Skeletal muscle satellite cell (primary cell): ENCODE results near the gene KCTD17.

Source experiments
- H3K27me3 ChIP-seq: 2 replicates; pipeline ENCODE4 v1.7.0; 2013; ENCODE audit warnings: low read length; ENCODE audit not compliant: control insufficient read depth, insufficient read depth
- H3K36me3 ChIP-seq: 2 replicates; pipeline ENCODE4 v1.7.0; 2013; ENCODE audit warnings: mild to moderate bottlenecking, control low read depth, low read length; ENCODE audit not compliant: insufficient read depth
- H3K4me1 ChIP-seq: 2 replicates; pipeline ENCODE4 v1.7.0; 2013; ENCODE audit warnings: low read length; ENCODE audit not compliant: control insufficient read depth, insufficient read depth
- H3K4me2 ChIP-seq: 2 replicates; pipeline ENCODE4 v1.7.0; 2013; ENCODE audit warnings: mild to moderate bottlenecking, low read length
- H3K4me3 ChIP-seq: 2 replicates; pipeline ENCODE4 v1.7.0; 2013; ENCODE audit warnings: low read length
- H3K9ac ChIP-seq: 2 replicates; pipeline ENCODE4 v1.7.0; 2013; ENCODE audit warnings: mild to moderate bottlenecking, low read depth, low read length, moderate library complexity
- H3K9me3 ChIP-seq: replicated peaks from 2 replicates; pipeline ENCODE4 v1.7.0; 2013; ENCODE audit warnings: mild to moderate bottlenecking, control low read depth, low read length

Gene KCTD17

DNA sequence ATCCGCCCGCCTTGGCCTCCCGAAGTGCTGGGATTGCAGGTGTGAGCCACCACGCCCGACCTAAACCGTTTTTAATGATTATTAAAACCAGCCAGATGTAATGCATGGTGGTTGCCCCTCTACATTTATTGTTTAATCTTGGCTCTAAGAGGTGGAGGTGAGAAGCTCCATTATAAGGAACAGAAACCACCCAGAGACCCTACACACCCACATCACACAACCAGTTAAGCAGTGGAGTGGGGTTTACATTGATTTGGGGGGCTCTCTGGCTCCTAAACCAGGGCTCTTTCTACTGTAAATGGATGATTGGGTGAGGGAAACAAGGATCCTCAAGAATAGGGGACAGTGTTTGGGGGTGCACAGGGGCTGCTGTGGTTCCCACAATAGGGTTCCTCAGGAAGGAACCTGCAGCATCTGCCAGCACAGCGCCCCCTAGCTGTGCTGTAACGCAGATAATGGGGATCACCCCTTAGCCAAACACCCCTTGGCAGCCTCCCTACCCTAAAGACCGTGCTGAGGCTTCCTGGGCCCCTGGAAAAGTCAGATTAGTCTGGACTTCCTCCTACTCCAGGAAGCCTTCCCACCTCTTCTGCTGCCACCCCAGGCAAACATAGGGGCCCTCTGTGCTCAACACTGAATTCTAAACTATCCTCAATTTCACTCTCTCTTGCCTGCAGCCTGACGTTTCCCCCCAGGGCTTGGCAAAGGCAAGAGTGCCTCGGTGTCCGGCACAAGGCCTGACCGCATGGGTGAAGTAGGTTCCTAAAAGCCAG lies 29.6 kb upstream of the KCTD17 start:
- Histone ChIP-seq H3K4me2 (no peak overlapping the region), H3K27me3 (no peaks in the 10 kb centered on the region), H3K4me3 (no peak overlapping the region), H3K9ac (no peak overlapping the region), H3K4me1 (peaks cover 14% of the 10 kb centered on the region), H3K36me3 (peaks cover 26% of the 10 kb centered on the region), H3K9me3 (no peaks in the 10 kb centered on the region)

DNA sequence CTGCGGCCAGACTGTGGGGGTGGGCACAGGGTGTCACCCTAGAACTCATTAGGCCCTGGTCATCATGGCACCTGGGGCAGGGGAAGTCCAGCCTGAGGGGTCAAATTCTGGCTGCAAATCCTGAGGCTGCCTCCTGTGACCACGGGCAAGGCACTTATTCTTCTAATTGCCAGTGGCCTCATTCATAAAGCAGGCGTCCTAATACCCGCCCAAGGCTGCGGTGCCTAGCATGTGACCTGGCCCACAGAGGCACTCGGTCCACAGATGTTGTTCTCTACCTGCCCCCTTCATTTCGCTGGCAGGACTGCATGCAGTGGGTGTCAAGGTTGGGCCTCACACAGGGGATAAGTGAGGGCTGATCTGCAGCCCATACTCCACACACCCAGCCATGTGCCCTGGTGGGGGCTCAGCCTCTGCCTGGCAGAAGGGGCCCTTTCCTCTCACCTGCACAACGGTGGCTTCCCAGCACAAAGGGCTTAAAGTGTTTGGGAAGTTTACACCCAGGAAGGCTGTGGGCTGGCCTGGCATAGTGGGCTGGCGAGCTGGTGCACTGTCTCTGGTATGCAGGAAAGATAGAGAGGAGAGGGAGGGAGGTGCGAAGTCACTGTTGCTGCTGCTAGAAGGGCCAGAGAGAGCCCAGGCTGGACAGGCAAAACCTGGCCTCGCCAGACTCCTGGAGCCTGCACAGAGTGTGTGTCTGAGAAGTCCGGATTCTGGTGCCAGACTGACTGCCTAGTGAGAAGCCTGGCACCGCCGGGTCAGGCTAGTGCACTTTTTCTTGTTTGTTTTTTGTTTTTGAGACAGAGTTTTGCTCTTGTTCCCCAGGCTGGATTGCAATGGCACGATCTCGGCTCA lies 28.8 kb upstream of the KCTD17 start:
- no peaks in the 10 kb centered on the region for H3K27me3 ChIP-seq
- H3K36me3 ChIP-seq: peaks cover 28% of the 10 kb centered on the region
- H3K4me2 ChIP-seq: no peak overlapping the region
- peaks cover 10% of the 10 kb centered on the region for H3K4me1 ChIP-seq
- H3K9me3 ChIP-seq: no peaks in the 10 kb centered on the region
- no peak overlapping the region for H3K4me3 ChIP-seq
- no peak overlapping the region for H3K9ac ChIP-seq

DNA sequence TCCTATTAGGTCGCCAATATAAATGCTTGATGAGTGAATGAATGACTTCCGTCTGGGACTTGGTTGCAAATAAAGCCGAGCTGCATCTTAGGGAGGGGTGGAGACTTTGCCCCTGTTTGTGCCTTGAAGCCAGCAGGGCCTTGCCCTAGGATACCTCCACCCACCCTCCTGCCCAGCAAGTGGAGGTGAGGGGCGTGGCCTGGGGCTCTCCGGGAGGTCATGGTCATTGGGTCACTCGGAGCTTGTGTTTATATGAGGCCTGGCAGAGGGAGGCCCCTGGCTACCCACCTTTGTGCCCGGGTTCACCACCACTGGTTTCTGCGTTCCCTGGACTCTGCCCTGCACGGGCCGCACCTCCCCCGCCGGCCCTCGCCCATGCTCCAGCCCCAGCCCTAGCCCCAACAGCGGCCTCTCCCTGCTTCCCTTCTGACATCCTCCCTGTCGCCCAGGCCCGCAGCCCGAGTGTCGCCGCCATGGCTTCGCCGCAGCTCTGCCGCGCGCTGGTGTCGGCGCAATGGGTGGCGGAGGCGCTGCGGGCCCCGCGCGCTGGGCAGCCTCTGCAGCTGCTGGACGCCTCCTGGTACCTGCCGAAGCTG lies 27.7 kb upstream of the KCTD17 start:
- Histone ChIP-seq H3K27me3 (no peaks in the 10 kb centered on the region), H3K9ac (no peak overlapping the region), H3K4me1 (no peaks in the 10 kb centered on the region), H3K9me3 (no peaks in the 10 kb centered on the region), H3K4me3 (no peak overlapping the region), H3K4me2 (no peak overlapping the region), H3K36me3 (peaks cover 32% of the 10 kb centered on the region)

DNA sequence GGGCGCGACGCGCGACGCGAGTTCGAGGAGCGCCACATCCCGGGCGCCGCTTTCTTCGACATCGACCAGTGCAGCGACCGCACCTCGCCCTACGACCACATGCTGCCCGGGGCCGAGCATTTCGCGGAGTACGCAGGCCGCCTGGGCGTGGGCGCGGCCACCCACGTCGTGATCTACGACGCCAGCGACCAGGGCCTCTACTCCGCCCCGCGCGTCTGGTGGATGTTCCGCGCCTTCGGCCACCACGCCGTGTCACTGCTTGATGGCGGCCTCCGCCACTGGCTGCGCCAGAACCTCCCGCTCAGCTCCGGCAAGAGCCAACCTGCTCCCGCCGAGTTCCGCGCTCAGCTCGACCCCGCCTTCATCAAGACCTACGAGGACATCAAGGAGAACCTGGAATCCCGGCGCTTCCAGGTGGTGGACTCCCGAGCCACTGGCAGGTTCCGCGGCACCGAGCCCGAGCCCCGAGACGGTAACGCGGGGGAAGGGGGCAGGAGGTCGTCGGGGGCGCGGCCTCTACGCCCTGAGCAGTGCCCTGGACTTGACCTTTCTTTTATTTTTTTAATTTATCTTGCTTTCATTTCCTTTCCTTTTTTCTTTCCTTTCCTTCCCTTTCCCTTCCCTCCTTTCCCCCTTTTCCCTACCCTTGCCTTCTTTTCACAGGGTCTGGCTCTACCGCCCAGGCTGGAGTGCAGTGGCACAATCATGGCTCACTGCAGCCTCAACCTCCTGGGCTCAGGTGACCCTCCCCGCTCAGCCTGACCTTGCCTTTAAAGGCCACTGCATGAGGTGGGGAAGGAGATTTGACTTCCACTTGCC lies 27.0 kb upstream of the KCTD17 start:
- H3K9me3 ChIP-seq: no peaks in the 10 kb centered on the region
- no peaks in the 10 kb centered on the region for H3K27me3 ChIP-seq
- H3K36me3 ChIP-seq: peaks cover 39% of the 10 kb centered on the region
- no peak overlapping the region for H3K4me2 ChIP-seq
- H3K9ac ChIP-seq: no peak overlapping the region
- no peaks in the 10 kb centered on the region for H3K4me1 ChIP-seq
- no peak overlapping the region for H3K4me3 ChIP-seq

DNA sequence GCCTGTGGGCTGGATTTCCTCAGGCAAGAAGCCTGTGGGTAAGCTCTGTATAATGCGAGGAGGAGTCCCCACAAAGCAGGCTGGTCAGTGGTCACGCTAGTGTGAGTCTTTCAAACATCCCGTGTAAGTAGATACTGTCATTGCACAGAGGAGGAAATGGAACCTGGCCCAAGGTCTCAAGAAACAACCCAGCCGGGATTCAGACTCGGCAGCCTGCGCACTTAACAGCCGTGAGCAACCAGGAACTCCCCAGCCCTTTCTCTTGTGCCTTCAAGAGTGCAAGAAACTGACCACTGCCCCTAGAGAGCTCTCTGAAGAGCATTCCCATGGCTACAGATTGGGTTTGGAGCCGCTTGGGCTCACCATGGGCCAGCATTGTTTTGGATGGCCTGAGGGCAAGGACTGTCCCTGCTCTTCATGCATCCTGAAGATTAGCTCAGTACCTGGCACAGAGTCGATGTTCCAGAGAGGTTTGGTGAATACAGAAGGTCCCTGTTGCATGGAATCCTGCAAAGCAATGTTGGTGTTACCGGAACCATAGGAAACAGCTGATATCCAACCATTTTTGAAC lies 26.0 kb upstream of the KCTD17 start:
- no peak overlapping the region for H3K9ac ChIP-seq
- H3K4me3 ChIP-seq: no peak overlapping the region
- no peaks in the 10 kb centered on the region for H3K9me3 ChIP-seq
- H3K4me1 ChIP-seq: no peaks in the 10 kb centered on the region
- peaks cover 48% of the 10 kb centered on the region for H3K36me3 ChIP-seq
- no peaks in the 10 kb centered on the region for H3K27me3 ChIP-seq
- no peak overlapping the region for H3K4me2 ChIP-seq

DNA sequence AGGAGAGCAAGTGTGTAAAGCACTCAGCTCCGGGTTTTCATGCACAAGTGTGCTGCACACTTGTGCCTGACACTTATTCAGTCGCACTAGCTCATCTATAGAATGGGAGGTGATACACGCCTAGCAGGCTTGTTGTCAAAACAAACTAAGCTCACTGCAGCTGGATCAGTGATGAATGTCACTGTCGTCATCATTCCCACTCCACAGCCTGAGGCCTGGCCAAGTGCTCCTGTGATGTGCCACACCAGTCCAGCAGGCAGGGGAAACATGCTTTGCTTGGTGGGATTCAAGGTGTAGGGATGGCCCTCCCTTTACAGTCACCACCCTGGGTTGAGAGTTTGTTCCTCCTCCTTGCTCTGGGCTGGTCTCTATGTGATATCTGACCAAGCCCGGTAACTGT lies 25.2 kb upstream of the KCTD17 start:
- H3K4me3 ChIP-seq: no peak overlapping the region
- H3K9me3 ChIP-seq: no peaks in the 10 kb centered on the region
- H3K4me2 ChIP-seq: no peak overlapping the region
- no peaks in the 10 kb centered on the region for H3K27me3 ChIP-seq
- H3K36me3 ChIP-seq: peaks cover 48% of the 10 kb centered on the region
- no peak overlapping the region for H3K9ac ChIP-seq
- H3K4me1 ChIP-seq: no peaks in the 10 kb centered on the region

DNA sequence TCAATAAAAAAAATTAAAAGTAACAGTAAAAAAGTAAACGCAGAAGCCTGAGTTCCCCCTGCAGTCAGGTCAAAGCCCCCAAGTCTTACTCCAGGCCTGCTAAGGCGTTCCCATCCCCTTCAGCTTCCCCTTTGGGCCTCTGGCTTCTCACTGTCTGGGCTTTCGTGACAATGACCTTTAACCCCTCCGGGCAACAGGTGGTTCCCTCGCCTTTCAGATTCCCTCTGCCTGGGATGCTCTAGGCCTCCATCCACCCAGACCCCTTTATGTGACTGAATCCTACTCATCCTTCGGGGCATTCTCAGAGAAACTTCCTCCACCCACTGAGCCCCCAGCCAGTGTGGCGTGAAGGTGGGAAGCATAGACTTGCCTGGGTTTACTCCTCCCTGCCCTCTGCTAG lies 24.0 kb upstream of the KCTD17 start:
- Histone ChIP-seq H3K27me3 (no peaks in the 10 kb centered on the region), H3K36me3 (peaks cover 48% of the 10 kb centered on the region), H3K4me3 (no peak overlapping the region), H3K9me3 (no peaks in the 10 kb centered on the region), H3K4me1 (no peaks in the 10 kb centered on the region), H3K4me2 (no peak overlapping the region), H3K9ac (no peak overlapping the region)

DNA sequence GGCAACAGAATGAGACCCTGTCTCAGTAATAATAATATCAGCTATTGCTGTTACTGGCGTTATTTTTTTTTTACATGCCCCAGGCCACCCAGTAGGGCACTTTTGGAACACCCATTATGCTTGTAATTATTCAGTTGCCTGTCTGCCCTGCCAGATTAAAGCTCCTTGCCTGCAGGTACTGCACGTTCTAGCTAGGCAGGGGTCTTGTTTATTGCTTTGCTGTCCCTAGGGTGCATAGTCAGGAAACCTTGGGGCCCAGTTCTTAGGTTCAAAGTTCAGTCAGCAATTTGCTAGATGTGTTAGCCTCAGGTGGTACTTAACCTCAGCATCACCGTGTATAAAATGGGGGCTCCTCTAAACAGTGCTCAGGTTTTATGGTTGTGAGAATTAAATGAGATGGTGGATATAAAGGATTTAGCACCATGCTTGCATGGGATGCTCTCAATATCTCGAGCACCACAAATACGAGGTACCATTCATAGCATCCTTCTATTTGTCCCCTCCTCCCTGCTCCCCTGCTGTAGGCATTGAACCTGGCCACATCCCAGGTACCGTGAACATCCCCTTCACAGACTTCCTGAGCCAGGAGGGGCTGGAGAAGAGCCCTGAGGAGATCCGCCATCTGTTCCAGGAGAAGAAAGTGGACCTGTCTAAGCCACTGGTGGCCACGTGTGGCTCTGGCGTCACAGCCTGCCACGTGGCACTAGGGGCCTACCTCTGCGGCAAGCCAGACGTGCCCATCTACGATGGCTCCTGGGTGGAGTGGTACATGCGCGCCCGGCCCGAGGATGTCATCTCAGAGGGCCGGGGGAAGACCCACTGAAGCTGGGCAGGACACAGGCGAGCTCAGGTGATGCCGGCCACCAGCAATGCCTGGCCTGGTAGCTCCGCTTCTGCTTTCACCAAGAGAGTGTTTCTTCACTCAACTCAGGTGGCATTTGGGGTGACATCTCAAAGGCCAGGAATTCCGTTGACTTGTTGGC lies 22.6 kb upstream of the KCTD17 start:
- Histone ChIP-seq H3K9me3 (no peaks in the 10 kb centered on the region), H3K9ac (no peak overlapping the region), H3K27me3 (no peaks in the 10 kb centered on the region), H3K4me3 (no peak overlapping the region), H3K4me2 (no peak overlapping the region), H3K4me1 (no peaks in the 10 kb centered on the region), H3K36me3 (peaks cover 48% of the 10 kb centered on the region)

DNA sequence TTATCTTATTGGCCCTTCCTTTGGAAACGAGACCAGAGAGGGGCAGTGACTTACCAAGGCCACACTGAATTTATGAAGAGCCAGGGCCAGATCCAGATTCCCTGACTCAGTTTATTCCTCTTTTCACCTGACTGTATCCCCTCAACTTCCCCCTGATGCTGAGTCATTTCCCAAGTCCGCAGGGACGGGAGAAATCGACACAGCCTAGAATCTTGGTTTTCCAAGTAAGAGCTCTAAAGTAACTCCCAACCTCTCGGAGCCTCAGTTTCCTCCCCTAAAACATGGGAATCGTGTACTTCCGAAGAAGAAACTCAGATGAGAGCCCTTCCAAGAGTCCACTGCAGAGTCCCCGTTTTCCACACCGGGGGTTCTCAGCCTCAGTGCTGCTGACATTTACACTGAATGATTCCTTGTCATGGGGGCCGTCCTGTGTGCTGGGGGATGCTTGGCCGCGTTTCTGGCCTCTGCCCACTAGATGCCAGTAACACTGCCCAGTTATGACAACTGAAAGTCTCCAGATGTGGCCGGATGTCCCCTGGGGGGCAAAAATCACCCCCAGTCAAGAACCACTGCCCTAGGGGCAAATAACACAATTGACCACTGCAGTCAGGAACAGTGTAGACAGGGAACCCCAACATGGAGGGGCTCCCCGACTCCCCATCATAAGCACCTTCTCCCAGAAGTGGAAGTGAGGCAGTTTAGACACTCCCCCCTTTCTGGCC lies 20.8 kb upstream of the KCTD17 start:
- Histone ChIP-seq H3K9ac (no peak overlapping the region), H3K27me3 (peaks cover 5% of the 10 kb centered on the region), H3K9me3 (no peaks in the 10 kb centered on the region), H3K4me1 (no peaks in the 10 kb centered on the region), H3K36me3 (peaks cover 37% of the 10 kb centered on the region), H3K4me2 (no peak overlapping the region), H3K4me3 (no peak overlapping the region)

DNA sequence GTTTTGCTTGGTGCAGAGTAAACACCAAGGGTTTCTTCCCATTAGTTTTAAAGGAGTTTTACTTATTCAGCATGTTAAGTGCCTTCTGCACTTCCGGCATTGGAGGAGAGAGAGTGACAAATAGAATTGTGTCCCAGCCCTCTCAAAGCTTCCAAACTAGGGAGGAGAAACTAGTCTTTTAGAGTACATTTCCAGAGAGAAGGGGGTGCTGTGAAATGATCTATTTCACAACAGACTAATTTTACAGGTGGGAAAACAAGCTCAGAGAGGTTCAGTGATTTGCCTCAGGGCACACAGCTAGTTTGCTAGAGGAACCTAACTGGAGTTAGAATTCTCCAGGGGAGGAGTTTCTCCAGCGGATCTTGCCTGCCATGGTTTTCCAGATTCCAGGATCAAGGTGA lies 19.4 kb upstream of the KCTD17 start:
- Histone ChIP-seq H3K4me1 (no peaks in the 10 kb centered on the region), H3K36me3 (peaks cover 27% of the 10 kb centered on the region), H3K27me3 (peaks cover 15% of the 10 kb centered on the region), H3K4me3 (no peak overlapping the region), H3K4me2 (no peak overlapping the region), H3K9ac (no peak overlapping the region), H3K9me3 (no peaks in the 10 kb centered on the region)
